H9 (cell line): ENCODE measurements around the gene RAB3IL1. TPM values are rescaled to one million over a fixed set of nuclear protein-coding genes. Genes with fewer than 3 reads are reported as not detected.
A peak's percentile ranks its signal among the peaks of the same experiment; 100 is the strongest.

Experiments
- DNase-seq: peaks from one replicate; pipeline ENCODE4 v3.0.0-alpha.2; 2017
- H2AFZ ChIP-seq: one replicate; pipeline ENCODE4 v1.6.1; 2013; ENCODE audit warnings: mild to moderate bottlenecking, low read length, control low read depth, moderate library complexity
- H2AK5ac ChIP-seq: 2 replicates; pipeline ENCODE4 v1.6.1; 2013; ENCODE audit warnings: low read length, control low read depth, mixed read lengths; ENCODE audit not compliant: insufficient read length
- H2BK120ac ChIP-seq: one replicate; pipeline ENCODE4 v1.6.1; 2013; ENCODE audit warnings: low read depth, mild to moderate bottlenecking, low read length, control low read depth, inconsistent platforms; ENCODE audit not compliant: poor library complexity, severe bottlenecking
- H2BK12ac ChIP-seq: 2 replicates; pipeline ENCODE4 v1.6.1; 2013; ENCODE audit warnings: low read length, control low read depth, mixed read lengths, low read depth; ENCODE audit not compliant: insufficient read length
- H2BK15ac ChIP-seq: 2 replicates; pipeline ENCODE4 v1.6.1; 2013; ENCODE audit warnings: low read depth, low read length, control low read depth
- H2BK20ac ChIP-seq: one replicate; pipeline ENCODE4 v1.6.1; 2013; ENCODE audit warnings: low read depth, mild to moderate bottlenecking, low read length, control low read depth, inconsistent platforms; ENCODE audit not compliant: poor library complexity, severe bottlenecking
- H2BK5ac ChIP-seq: 2 replicates; pipeline ENCODE4 v1.6.1; 2013; ENCODE audit warnings: low read length, control low read depth, mixed read lengths; ENCODE audit not compliant: insufficient read length
- H3K14ac ChIP-seq: 2 replicates; pipeline ENCODE4 v1.6.1; 2013; ENCODE audit warnings: low read length, control low read depth; ENCODE audit not compliant: insufficient read depth
- H3K18ac ChIP-seq: 2 replicates; pipeline ENCODE4 v1.6.1; 2013; ENCODE audit warnings: low read depth, mild to moderate bottlenecking, mixed read lengths, low read length, control low read depth; ENCODE audit not compliant: insufficient read length
- H3K23ac ChIP-seq: 2 replicates; pipeline ENCODE4 v1.6.1; 2013; ENCODE audit warnings: low read length, control low read depth, mixed read lengths, low read depth; ENCODE audit not compliant: insufficient read length
- H3K23me2 ChIP-seq: 2 replicates; pipeline ENCODE4 v1.6.1; 2013; ENCODE audit warnings: low read depth, mild to moderate bottlenecking, mixed read lengths, low read length, control low read depth; ENCODE audit not compliant: insufficient read length, poor library complexity, severe bottlenecking
- H3K27ac ChIP-seq: 2 replicates; pipeline ENCODE4 v1.5.1; 2013; ENCODE audit warnings: low read length, control low read depth, mixed read lengths, low read depth; ENCODE audit not compliant: insufficient read length
- H3K27me3 ChIP-seq: 2 replicates; pipeline ENCODE4 v1.6.1; 2013; ENCODE audit warnings: low read length, control low read depth, inconsistent platforms; ENCODE audit not compliant: insufficient read depth
- H3K4ac ChIP-seq: 2 replicates; pipeline ENCODE4 v1.6.1; 2013; ENCODE audit warnings: low read depth, mild to moderate bottlenecking, control low read depth, inconsistent platforms, low read length, moderate library complexity
- H3K4me1 ChIP-seq: 2 replicates; pipeline ENCODE4 v1.6.1; 2013; ENCODE audit warnings: low read length, control low read depth, inconsistent platforms; ENCODE audit not compliant: insufficient read depth
- H3K4me2 ChIP-seq: 2 replicates; pipeline ENCODE4 v1.6.1; 2013; ENCODE audit warnings: low read length, control low read depth, mixed read lengths; ENCODE audit not compliant: insufficient read length, insufficient read depth
- H3K56ac ChIP-seq: 2 replicates; pipeline ENCODE4 v1.6.1; 2013; ENCODE audit warnings: low read depth, mild to moderate bottlenecking, mixed read lengths, low read length, control low read depth; ENCODE audit not compliant: insufficient read length
- H3K79me1 ChIP-seq: 2 replicates; pipeline ENCODE4 v1.6.1; 2013; ENCODE audit warnings: low read depth, mild to moderate bottlenecking, moderate library complexity, low read length, control low read depth, inconsistent platforms; ENCODE audit not compliant: insufficient read depth, poor library complexity, severe bottlenecking
- H3K79me2 ChIP-seq: 2 replicates; pipeline ENCODE4 v1.6.1; 2013; ENCODE audit warnings: low read length, control low read depth, inconsistent platforms; ENCODE audit not compliant: insufficient read depth
- H3K9ac ChIP-seq: 2 replicates; pipeline ENCODE4 v1.6.1; 2013; ENCODE audit warnings: low read length, control low read depth, mixed read lengths; ENCODE audit not compliant: insufficient read length; ENCODE audit errors: extremely low read depth
- H3K9me3 ChIP-seq: one replicate; pipeline ENCODE4 v1.6.1; 2013; ENCODE audit warnings: low read depth, low read length, inconsistent platforms; ENCODE audit not compliant: control insufficient read depth
- H3T11ph ChIP-seq: one replicate; pipeline ENCODE4 v1.6.1; 2013; ENCODE audit warnings: mild to moderate bottlenecking, low read length, control low read depth, inconsistent platforms
- H4K20me1 ChIP-seq: one replicate; pipeline ENCODE4 v1.6.1; 2013; ENCODE audit not compliant: control insufficient read depth, insufficient read length, insufficient read depth
- H4K5ac ChIP-seq: 2 replicates; pipeline ENCODE4 v1.6.1; 2013; ENCODE audit warnings: low read depth, mild to moderate bottlenecking, mixed read lengths, low read length, control low read depth; ENCODE audit not compliant: insufficient read length
- H4K8ac ChIP-seq: replicated peaks from 2 replicates; pipeline ENCODE4 v1.6.1; 2013; ENCODE audit warnings: low read length, control low read depth, mixed read lengths, low read depth; ENCODE audit not compliant: insufficient read length
- H4K91ac ChIP-seq: 2 replicates; pipeline ENCODE4 v1.6.1; 2013; ENCODE audit warnings: low read depth, mild to moderate bottlenecking, moderate library complexity, mixed read lengths, low read length, control low read depth; ENCODE audit not compliant: insufficient read length
- H3K27ac Mint-ChIP-seq, 3 experiments: 2 replicates in 2 of 3; 3 replicates in 1 of 3; pipeline ENCODE4 v1.8.0; 2020 to 2021; ENCODE audit warnings: mixed read lengths in 3 of 3, mild to moderate bottlenecking in 1 of 3, moderate library complexity in 1 of 3
- H3K27me3 Mint-ChIP-seq: 2 replicates; pipeline ENCODE4 v1.8.0; 2021; ENCODE audit warnings: low read depth, mild to moderate bottlenecking, moderate library complexity, mixed read lengths
- H3K36me3 Mint-ChIP-seq, 3 experiments: 2 replicates in 2 of 3; 3 replicates in 1 of 3; pipeline ENCODE4 v1.8.0; 2020 to 2021; ENCODE audit warnings: low read depth in 3 of 3, mixed read lengths in 3 of 3; ENCODE audit not compliant: insufficient read depth in 1 of 3
- H3K4me1 Mint-ChIP-seq, 2 experiments: 2 replicates each; pipeline ENCODE4 v1.8.0; 2020; ENCODE audit warnings: mixed read lengths in 2 of 2
- H3K4me3 Mint-ChIP-seq, 2 experiments: 2 replicates in 1 of 2; 3 replicates in 1 of 2; pipeline ENCODE4 v1.8.0; 2020 to 2021; ENCODE audit warnings: mild to moderate bottlenecking in 2 of 2, mixed read lengths in 2 of 2, moderate library complexity in 1 of 2
- H3K9me3 Mint-ChIP-seq, 2 experiments: 2 replicates in 1 of 2; 3 replicates in 1 of 2; pipeline ENCODE4 v1.8.0; 2020; ENCODE audit warnings: mild to moderate bottlenecking in 2 of 2, mixed read lengths in 2 of 2, moderate library complexity in 1 of 2
- WGBS: extraction: QIAGEN DNeasy Blood & Tissue Kit; methylation state at CpG from one replicate; pipeline ENCODE4 v1.1.7; 2013; ENCODE audit warnings: missing lambda C conversion rate, low lambda C conversion rate, mixed read lengths; ENCODE audit not compliant: insufficient read length; ENCODE audit errors: extremely low coverage; 5-methylcytosine and 5-hydroxymethylcytosine counted together
- total RNA-seq: library from RNA; stranded (reverse); gene quantifications from 2 replicates; pipeline ENCODE4 v1.2.1, GENCODE V29; 2021
- TF ChIP-seq, protein P1 (sequence below): fragments of 200-600 bp; sonication (generic); conservative IDR thresholded peaks from 3 replicates; pipeline ENCODE4 v1.8.0; 2021; ENCODE audit warnings: antibody characterized with exemption, mild to moderate bottlenecking

The RAB3IL1 gene
- total RNA-seq, 1 experiment from 2014 or later: 2.4 TPM

GRCh38 chr11:61921446-61921845 lies 4.1 kb upstream of the RAB3IL1 start:
- H3K4me1 Mint-ChIP-seq: peaks cover 34 to 46% of the 10 kb centered on the region in 2 experiments
- no CpG with 5 or more reads among the region's 3 CpGs for WGBS

More at GRCh38 chr11:61921446-61921845, 4.1 kb upstream of the RAB3IL1 start:
- H4K91ac ChIP-seq: no peak overlapping the region
- no peak overlapping the region for H3K4ac ChIP-seq
- H2BK12ac ChIP-seq: no peak overlapping the region
- no peaks in the 10 kb centered on the region for H3K79me2 ChIP-seq
- H3T11ph ChIP-seq: no peak overlapping the region
- no peak overlapping the region for H2AK5ac ChIP-seq
- H2BK120ac ChIP-seq: no peak overlapping the region
- H3K9me3 ChIP-seq: no peaks in the 10 kb centered on the region
- H3K4me2 ChIP-seq: no peak overlapping the region
- no peaks in the 10 kb centered on the region for H3K79me1 ChIP-seq
- no peak for DNase-seq
- H4K5ac ChIP-seq: no peak overlapping the region
- H3K9ac ChIP-seq: no peak overlapping the region
- Mint-ChIP-seq H3K27ac (peak overlapping the region in 1 of 3 experiments; percentile 31; a peak in 1 of 7 replicates), H3K36me3 (no peaks in the 10 kb centered on the region), H3K4me3 (no peak overlapping the region), H3K9me3 (no peaks in the 10 kb centered on the region; a peak in 2 of 5 replicates), H3K27me3 (peaks cover 35% of the 10 kb centered on the region)
- no peak overlapping the region for H2AFZ ChIP-seq
- peaks cover 7% of the 10 kb centered on the region; the same call in 1 of the 2 replicates for H3K4me1 ChIP-seq
- H3K27ac ChIP-seq: no peak overlapping the region
- no peak overlapping the region for H2BK5ac ChIP-seq
- H3K14ac ChIP-seq: no peak overlapping the region
- no peak overlapping the region for H3K23ac ChIP-seq
- no peak overlapping the region for H3K56ac ChIP-seq
- TF ChIP-seq, protein P1, sequence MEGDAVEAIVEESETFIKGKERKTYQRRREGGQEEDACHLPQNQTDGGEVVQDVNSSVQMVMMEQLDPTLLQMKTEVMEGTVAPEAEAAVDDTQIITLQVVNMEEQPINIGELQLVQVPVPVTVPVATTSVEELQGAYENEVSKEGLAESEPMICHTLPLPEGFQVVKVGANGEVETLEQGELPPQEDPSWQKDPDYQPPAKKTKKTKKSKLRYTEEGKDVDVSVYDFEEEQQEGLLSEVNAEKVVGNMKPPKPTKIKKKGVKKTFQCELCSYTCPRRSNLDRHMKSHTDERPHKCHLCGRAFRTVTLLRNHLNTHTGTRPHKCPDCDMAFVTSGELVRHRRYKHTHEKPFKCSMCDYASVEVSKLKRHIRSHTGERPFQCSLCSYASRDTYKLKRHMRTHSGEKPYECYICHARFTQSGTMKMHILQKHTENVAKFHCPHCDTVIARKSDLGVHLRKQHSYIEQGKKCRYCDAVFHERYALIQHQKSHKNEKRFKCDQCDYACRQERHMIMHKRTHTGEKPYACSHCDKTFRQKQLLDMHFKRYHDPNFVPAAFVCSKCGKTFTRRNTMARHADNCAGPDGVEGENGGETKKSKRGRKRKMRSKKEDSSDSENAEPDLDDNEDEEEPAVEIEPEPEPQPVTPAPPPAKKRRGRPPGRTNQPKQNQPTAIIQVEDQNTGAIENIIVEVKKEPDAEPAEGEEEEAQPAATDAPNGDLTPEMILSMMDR: no peak
- no peaks in the 10 kb centered on the region; the same call in 1 of the 2 replicates for H3K27me3 ChIP-seq
- no peak overlapping the region for H3K18ac ChIP-seq
- H4K20me1 ChIP-seq: no peaks in the 10 kb centered on the region
- H4K8ac ChIP-seq: no peak overlapping the region
- no peak overlapping the region for H2BK20ac ChIP-seq
- peaks cover 5% of the 10 kb centered on the region for H3K23me2 ChIP-seq
- H2BK15ac ChIP-seq: no peak overlapping the region
